ENCODE measurements around the gene ANKRD44.

GRCh38 chr2:197101519-197101918 is 209.1 kb downstream of the ANKRD44 start:
- TF ChIP-seq CTCF (IDR thresholded peaks at IDR 0.05) (no peak), ZNF512 (CRISPR knock-in tag; IDR thresholded peaks at IDR 0.05; ENCODE audit: borderline replicate concordance) (no peak), ZNF121 (CRISPR knock-in tag; IDR thresholded peaks at IDR 0.05) (no peak), ZNF416 (CRISPR knock-in tag; IDR thresholded peaks at IDR 0.05) (no peak), TP53 (CRISPR knock-in tag; IDR thresholded peaks at IDR 0.05) (no peak), USF2 (CRISPR knock-in tag; IDR thresholded peaks at IDR 0.05) (no peak), FOXP4 (CRISPR knock-in tag; IDR thresholded peaks at IDR 0.05) (no peak), IRF2 (CRISPR knock-in tag; IDR thresholded peaks at IDR 0.05; ENCODE audit: borderline replicate concordance, low read depth) (no peak), NR1H2 (CRISPR knock-in tag; IDR thresholded peaks at IDR 0.05) (no peak), ZNF425 (CRISPR knock-in tag; conservative IDR thresholded peaks at IDR 0.05) (no peak), NR2C2 (CRISPR knock-in tag; IDR thresholded peaks at IDR 0.05) (no peak), ZNF317 (CRISPR knock-in tag; IDR thresholded peaks at IDR 0.05; ENCODE audit: borderline replicate concordance, low read depth) (no peak), NR3C1 (CRISPR knock-in tag; conservative IDR thresholded peaks at IDR 0.05; ENCODE audit: low read depth) (no peak), RELA (CRISPR knock-in tag; IDR thresholded peaks at IDR 0.05; ENCODE audit: borderline replicate concordance) (no peak)
